SK-N-SH treated with all-trans-retinoic acid at 6 μM for 48 hours (cell line): ENCODE measurements around the gene ARVCF.

Source experiments
- ATAC-seq: fragments of 200-7000 bp; cut with Tn5 transposase; 3 replicates; pipeline ENCODE4 v1.9.1; 2020; ENCODE audit warnings: mild to moderate bottlenecking, moderate library complexity
- ARNTL ChIP-seq: fragments of 450-650 bp; formaldehyde crosslinking; IDR thresholded peaks from 2 replicates; pipeline ENCODE4 v1.5.0; 2020; ENCODE audit warnings: low read depth, mild to moderate bottlenecking, moderate library complexity, borderline replicate concordance
- BACH2 ChIP-seq: fragments of 250-450 bp; sonication (Bioruptor Pico); IDR thresholded peaks from 2 replicates; pipeline ENCODE4 v1.9.0; 2021; ENCODE audit warnings: mild to moderate bottlenecking, borderline replicate concordance
- CSDC2 ChIP-seq: fragments of 250-450 bp; sonication (Bioruptor Pico); IDR thresholded peaks from 2 replicates; pipeline ENCODE4 v1.5.0; 2020; ENCODE audit warnings: mild to moderate bottlenecking, moderate library complexity
- CSRNP3 ChIP-seq: fragments of 250-450 bp; sonication (Bioruptor Pico); IDR thresholded peaks from 2 replicates; pipeline ENCODE4 v1.5.1; 2021; ENCODE audit warnings: mild to moderate bottlenecking, moderate library complexity
- ESRRG ChIP-seq: fragments of 250-450 bp; sonication (Bioruptor Pico); IDR thresholded peaks from 2 replicates; pipeline ENCODE4 v1.6.1; 2021; ENCODE audit warnings: mild to moderate bottlenecking
- GLIS3 ChIP-seq: fragments of 250-450 bp; sonication (Bioruptor Pico); IDR thresholded peaks from 2 replicates; pipeline ENCODE4 v1.5.0; 2020; ENCODE audit warnings: mild to moderate bottlenecking, moderate library complexity
- ISL1 ChIP-seq: fragments of 250-450 bp; sonication (Bioruptor Pico); IDR thresholded peaks from 2 replicates; pipeline ENCODE4 v2.1.2; 2022; ENCODE audit warnings: mild to moderate bottlenecking, moderate library complexity
- POU6F1 ChIP-seq: fragments of 250-450 bp; sonication (Bioruptor Pico); IDR thresholded peaks from 2 replicates; pipeline ENCODE4 v1.8.0; 2021; ENCODE audit warnings: low read depth, mild to moderate bottlenecking, moderate library complexity, borderline replicate concordance
- PPARA ChIP-seq: fragments of 250-450 bp; sonication (Bioruptor Pico); IDR thresholded peaks from 2 replicates; pipeline ENCODE4 v1.5.0; 2020; ENCODE audit warnings: mild to moderate bottlenecking, borderline replicate concordance
- RARB ChIP-seq: fragments of 250-450 bp; sonication (Bioruptor Pico); IDR thresholded peaks from 2 replicates; pipeline ENCODE4 v1.8.0; 2021; ENCODE audit warnings: mild to moderate bottlenecking, moderate library complexity
- SNAI2 ChIP-seq: fragments of 250-450 bp; sonication (Bioruptor Pico); IDR thresholded peaks from 2 replicates; pipeline ENCODE4 v1.5.0; 2020; ENCODE audit warnings: mild to moderate bottlenecking, moderate library complexity
- TCF4 ChIP-seq: fragments of 250-450 bp; sonication (Bioruptor Pico); IDR thresholded peaks from 2 replicates; pipeline ENCODE4 v1.8.0; 2021; ENCODE audit warnings: mild to moderate bottlenecking, moderate library complexity, borderline replicate concordance
- TOX ChIP-seq: fragments of 250-450 bp; sonication (Bioruptor Pico); IDR thresholded peaks from 2 replicates; pipeline ENCODE4 v1.8.0; 2021; ENCODE audit warnings: mild to moderate bottlenecking, moderate library complexity, borderline replicate concordance
- ZC3H10 ChIP-seq: fragments of 250-450 bp; sonication (Bioruptor Pico); IDR thresholded peaks from 2 replicates; pipeline ENCODE4 v1.5.1; 2021; ENCODE audit warnings: mild to moderate bottlenecking, moderate library complexity
- ZFP30 ChIP-seq: fragments of 450-650 bp; formaldehyde crosslinking; IDR thresholded peaks from 2 replicates; pipeline ENCODE4 v1.5.0; 2022; ENCODE audit warnings: mild to moderate bottlenecking, moderate library complexity
- ZNF565 ChIP-seq: fragments of 450-650 bp; formaldehyde crosslinking; conservative IDR thresholded peaks from 2 replicates; pipeline ENCODE4 v1.5.0; 2020; ENCODE audit warnings: low read depth, mild to moderate bottlenecking, moderate library complexity
- ZNF70 ChIP-seq: fragments of 450-650 bp; formaldehyde crosslinking; IDR thresholded peaks from 2 replicates; pipeline ENCODE4 v1.5.0; 2020; ENCODE audit warnings: mild to moderate bottlenecking, moderate library complexity
- ZNF8 ChIP-seq: fragments of 450-650 bp; formaldehyde crosslinking; IDR thresholded peaks from 2 replicates; pipeline ENCODE4 v1.5.0; 2020; ENCODE audit warnings: mild to moderate bottlenecking, moderate library complexity
- TF ChIP-seq, protein P1 (sequence below): fragments of 250-450 bp; sonication (Bioruptor Pico); IDR thresholded peaks from 2 replicates; pipeline ENCODE4 v1.5.1; 2020; ENCODE audit warnings: low read depth, mild to moderate bottlenecking, moderate library complexity

ARVCF gene

GRCh38 chr22:19948057-19948760 lies 68.4 kb downstream of the ARVCF start (continued):
- no peak for TF ChIP-seq BACH2 (CRISPR knock-in tag)
- TF ChIP-seq, protein P1, sequence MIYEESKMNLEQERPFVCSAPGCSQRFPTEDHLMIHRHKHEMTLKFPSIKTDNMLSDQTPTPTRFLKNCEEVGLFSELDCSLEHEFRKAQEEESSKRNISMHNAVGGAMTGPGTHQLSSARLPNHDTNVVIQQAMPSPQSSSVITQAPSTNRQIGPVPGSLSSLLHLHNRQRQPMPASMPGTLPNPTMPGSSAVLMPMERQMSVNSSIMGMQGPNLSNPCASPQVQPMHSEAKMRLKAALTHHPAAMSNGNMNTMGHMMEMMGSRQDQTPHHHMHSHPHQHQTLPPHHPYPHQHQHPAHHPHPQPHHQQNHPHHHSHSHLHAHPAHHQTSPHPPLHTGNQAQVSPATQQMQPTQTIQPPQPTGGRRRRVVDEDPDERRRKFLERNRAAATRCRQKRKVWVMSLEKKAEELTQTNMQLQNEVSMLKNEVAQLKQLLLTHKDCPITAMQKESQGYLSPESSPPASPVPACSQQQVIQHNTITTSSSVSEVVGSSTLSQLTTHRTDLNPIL (CRISPR knock-in tag): no peak
- no peak for TF ChIP-seq ZNF70 (CRISPR knock-in tag)
- TF ChIP-seq RARB: no peak
- no peak for TF ChIP-seq ZNF8 (CRISPR knock-in tag)
- TF ChIP-seq TOX (CRISPR knock-in tag): no peak
- TF ChIP-seq ESRRG (CRISPR knock-in tag): no peak

GRCh38 chr22:19943082-19944026 lies 73.3 kb downstream of the ARVCF start:
- no peak for TF ChIP-seq ZC3H10 (CRISPR knock-in tag)
- no peak for TF ChIP-seq CSRNP3 (CRISPR knock-in tag)
- TF ChIP-seq POU6F1 (CRISPR knock-in tag): no peak
- no peak for TF ChIP-seq ESRRG (CRISPR knock-in tag)
- 0 out of 2 replicates have a peak, but pooled peaks have one; percentile 26 for TF ChIP-seq CSDC2 (CRISPR knock-in tag)
- TF ChIP-seq ZNF565 (CRISPR knock-in tag): no peak
- TF ChIP-seq SNAI2 (CRISPR knock-in tag): no peak
- TF ChIP-seq RARB: no peak
- TF ChIP-seq, protein P1 (CRISPR knock-in tag): peak; percentile 40; the same call in 1 of the 2 replicates
- TF ChIP-seq ZFP30: no peak
- TF ChIP-seq PPARA: no peak
- TF ChIP-seq GLIS3 (CRISPR knock-in tag): no peak
- ATAC-seq: peak; percentile 60

DNA sequence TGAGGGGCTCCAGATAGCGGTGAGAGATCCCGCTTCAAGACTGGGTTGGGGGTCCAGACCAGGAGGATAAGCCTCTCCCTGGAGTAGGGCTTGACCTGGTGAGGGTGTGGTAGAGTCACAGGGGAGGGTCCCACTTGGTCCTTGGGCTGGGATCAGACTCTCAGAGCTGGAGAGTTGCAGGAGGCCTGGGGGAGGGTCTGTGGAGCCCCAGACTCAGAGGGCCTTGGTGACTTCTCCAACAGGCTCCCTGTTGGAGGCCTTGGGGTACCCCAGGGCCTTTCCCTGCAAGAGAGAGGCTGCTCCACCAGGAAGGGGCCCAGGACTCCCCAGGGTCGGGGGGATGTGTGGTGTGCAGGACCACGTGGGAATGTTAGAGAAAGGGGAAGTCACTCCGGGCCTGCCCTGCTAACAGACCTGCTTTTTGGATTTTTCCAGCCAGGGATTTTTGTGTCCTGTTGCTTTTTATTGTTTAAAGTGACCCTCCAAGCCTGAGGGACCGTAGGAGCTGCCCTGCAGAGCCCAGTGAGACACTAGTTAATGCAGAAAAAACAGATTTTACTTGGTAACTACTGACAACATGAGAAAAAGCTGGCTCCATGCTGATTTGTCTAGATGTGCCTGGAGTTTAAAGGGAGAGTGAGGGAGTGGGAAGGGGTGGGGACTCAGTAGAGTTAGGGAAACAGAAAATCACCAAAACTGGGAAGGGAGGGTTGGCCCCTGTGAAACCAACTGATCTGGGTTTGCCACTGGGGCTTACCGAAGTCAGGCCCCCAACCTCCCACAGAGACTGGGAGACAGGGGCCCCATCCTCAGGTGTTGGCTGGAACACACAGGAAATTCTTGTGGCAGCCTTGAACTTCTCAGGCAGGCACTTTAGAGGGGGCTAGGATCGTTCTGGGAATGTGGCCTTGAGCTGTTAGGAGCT lies 74.2 kb downstream of the ARVCF start:
- TF ChIP-seq GLIS3 (CRISPR knock-in tag): no peak
- no peak for TF ChIP-seq SNAI2 (CRISPR knock-in tag)
- TF ChIP-seq ZNF8 (CRISPR knock-in tag): no peak
- no peak for TF ChIP-seq POU6F1 (CRISPR knock-in tag)
- TF ChIP-seq, protein P1 (CRISPR knock-in tag): no peak
- TF ChIP-seq BACH2 (CRISPR knock-in tag): no peak
- no peak for TF ChIP-seq ZFP30
- TF ChIP-seq ISL1 (CRISPR knock-in tag): no peak
- no peak for TF ChIP-seq PPARA
- TF ChIP-seq ZC3H10 (CRISPR knock-in tag): no peak
- no peak for TF ChIP-seq TCF4 (CRISPR knock-in tag)
- no peak for TF ChIP-seq ARNTL
- TF ChIP-seq TOX (CRISPR knock-in tag): no peak
- TF ChIP-seq ZNF70 (CRISPR knock-in tag): no peak
- ATAC-seq: peak; percentile 71
